SK-N-MC (cell line): ENCODE data around the gene PIERCE2.
"Not testable (repeated sequence)": the region's sequence is repeated elsewhere in the genome, so short reads cannot be mapped to it uniquely, and the experiment has no call there.

ENCODE experiments used
- DNase-seq: peaks from one replicate; pipeline ENCODE4 v3.0.0-alpha.2; 2011; ENCODE audit warnings: low read depth, low spot score
- H3K27ac ChIP-seq: fragments of 200-600 bp; sonication (generic); 2 replicates; pipeline ENCODE4 v1.5.1; 2016; ENCODE audit warnings: mixed run types
- H3K36me3 ChIP-seq: fragments of 200-600 bp; sonication (generic); 2 replicates; pipeline ENCODE4 v1.6.1; 2017; ENCODE audit warnings: antibody characterized with exemption, low read length, mixed read lengths; ENCODE audit not compliant: insufficient read depth
- H3K4me3 ChIP-seq: fragments of 200-600 bp; sonication (generic); 2 replicates; pipeline ENCODE4 v1.5.1; 2016
- H3K9ac ChIP-seq: fragments of 200-600 bp; sonication (generic); 2 replicates; pipeline ENCODE4 v1.8.0; 2017; ENCODE audit warnings: mixed run types, mixed read lengths; ENCODE audit not compliant: insufficient read length
- H3K9me3 ChIP-seq: fragments of 200-600 bp; sonication (generic); 2 replicates; pipeline ENCODE4 v1.6.1; 2017; ENCODE audit warnings: low read depth, mild to moderate bottlenecking, antibody characterized with exemption, low read length, moderate library complexity, mixed read lengths
- EZH2 ChIP-seq: fragments of 200-600 bp; sonication (generic); IDR thresholded peaks from one replicate; pipeline ENCODE4 v1.6.1; 2017; ENCODE audit warnings: antibody characterized with exemption
- FOXP2 ChIP-seq: optimal IDR thresholded peaks from 2 replicates; pipeline ENCODE3; 2011; ENCODE audit warnings: mild to moderate bottlenecking, moderate library complexity; ENCODE audit not compliant: insufficient read depth; ENCODE audit errors: extremely low read length, control extremely low read depth
- POLR2AphosphoS5 ChIP-seq: IDR thresholded peaks from 2 replicates; pipeline ENCODE4 v1.6.1; 2012; ENCODE audit warnings: mild to moderate bottlenecking, low read depth, low read length, borderline replicate concordance

PIERCE2 gene

DNA sequence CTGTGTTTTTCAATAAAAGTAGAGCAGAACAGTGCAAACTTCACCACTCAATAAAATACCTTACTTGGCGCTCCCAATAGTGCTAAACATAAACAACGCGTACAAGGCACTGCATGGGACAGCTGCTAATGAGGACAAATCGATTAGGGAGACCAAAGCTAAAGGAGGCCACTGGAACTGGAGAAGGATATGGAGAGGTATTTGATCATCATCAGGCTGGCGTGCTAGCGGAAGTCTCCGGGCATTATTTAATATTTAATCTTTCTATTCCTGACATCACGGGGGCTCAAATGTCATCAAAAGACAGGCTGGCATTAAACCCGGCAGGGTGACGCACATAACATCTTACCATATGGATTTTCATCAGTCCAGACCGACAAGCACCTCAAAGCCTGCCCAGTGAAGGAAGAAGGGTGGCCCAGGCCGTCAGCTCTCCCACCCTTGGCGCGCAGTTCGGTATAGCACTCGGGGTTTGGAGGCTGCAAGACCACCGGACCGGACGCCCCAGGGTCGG, 740 bp upstream of the PIERCE2 start:
- no peak for TF ChIP-seq POLR2AphosphoS5
- peak overlapping the region; percentile 73 for H3K9ac ChIP-seq
- H3K9me3 ChIP-seq = no peaks in the 10 kb centered on the region
- peak overlapping the region; percentile 96 for H3K4me3 ChIP-seq
- no peaks in the 10 kb centered on the region for H3K36me3 ChIP-seq
- DNase-seq = no peak
- H3K27ac ChIP-seq = no peak overlapping the region

DNA sequence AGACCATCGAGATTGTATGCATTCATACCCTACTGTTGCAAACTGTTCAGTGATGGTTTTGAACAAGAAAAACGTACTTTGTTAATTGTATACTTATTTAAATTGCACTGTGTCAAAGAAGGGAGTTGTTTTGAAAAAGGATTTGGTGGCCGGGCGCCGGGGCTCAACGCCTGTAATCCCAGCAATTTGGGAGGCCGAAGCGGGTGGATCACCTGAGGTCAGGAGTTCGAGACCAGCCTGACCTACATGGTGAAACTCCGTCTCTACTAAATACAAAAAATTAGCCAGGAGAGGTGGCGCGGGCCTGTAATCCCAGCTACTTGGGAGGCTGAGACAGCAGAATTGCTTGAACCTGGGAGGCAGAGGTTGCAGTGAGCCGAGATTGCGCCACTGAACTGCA, 681 bp downstream of the PIERCE2 start:
- H3K9ac ChIP-seq = peak overlapping the region; percentile 68
- not testable (repeated sequence) for H3K27ac ChIP-seq, DNase-seq, H3K36me3 ChIP-seq, H3K9me3 ChIP-seq
- H3K4me3 ChIP-seq = peak overlapping the region; percentile 96

DNA sequence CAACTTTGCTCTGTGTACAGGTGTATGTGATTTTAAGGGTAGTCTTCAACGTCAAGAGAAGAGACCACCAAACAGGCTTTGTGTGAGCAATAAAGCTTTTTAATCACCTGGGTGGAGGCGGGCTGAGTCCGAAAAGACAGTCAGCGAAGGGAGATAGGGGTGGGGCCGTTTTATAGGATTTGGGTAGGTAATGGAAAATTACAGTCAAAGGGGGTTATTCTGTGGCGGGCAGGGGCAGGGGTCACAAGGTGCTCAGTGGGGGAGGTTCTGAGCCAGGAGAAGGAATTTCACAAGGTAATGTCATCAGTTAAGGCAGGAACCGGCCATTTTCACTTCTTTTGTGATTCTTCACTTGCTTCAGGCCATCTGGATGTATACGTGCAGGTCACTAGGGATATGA, 9.4 kb downstream of the PIERCE2 start:
- not testable (repeated sequence) for H3K27ac ChIP-seq, DNase-seq, H3K4me3 ChIP-seq, H3K36me3 ChIP-seq, H3K9ac ChIP-seq, H3K9me3 ChIP-seq

DNA sequence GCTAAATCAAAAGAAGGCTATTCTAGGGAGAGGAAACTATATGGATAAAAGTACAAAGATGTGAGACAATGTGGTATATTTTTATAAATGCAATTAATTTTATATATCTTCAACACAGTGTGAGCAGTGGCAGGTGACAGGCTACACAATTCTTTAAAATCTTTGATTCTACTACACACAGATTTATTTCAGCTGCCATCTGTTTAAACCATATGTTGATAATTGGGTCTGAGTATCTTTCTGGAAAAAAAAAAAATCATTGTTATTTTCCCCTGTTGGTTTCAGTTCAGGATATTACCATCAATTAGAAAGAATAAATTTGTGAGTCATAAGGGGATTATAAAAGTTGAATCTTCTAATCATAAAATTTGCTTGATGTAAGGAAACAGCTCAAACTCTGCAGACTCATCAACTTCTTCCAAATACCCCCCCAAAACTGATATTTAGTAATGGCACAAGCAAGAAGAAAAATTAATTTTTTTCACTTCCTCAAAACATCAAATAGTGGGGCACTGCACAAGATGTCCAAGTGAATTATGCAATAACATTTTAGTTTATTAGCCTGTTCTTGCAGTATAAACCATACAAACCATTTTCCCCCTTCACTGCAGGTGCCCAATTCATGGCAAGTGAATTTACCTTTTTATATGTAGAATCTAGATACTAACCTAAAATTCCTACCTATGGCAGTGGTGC, 12.0 kb downstream of the PIERCE2 start:
- no peak for DNase-seq
- Histone ChIP-seq H3K9ac (no peak overlapping the region), H3K4me3 (no peak overlapping the region), H3K36me3 (no peaks in the 10 kb centered on the region), H3K27ac (no peak overlapping the region), H3K9me3 (no peaks in the 10 kb centered on the region)
- TF ChIP-seq EZH2 = no peak
- TF ChIP-seq POLR2AphosphoS5 = no peak
- TF ChIP-seq FOXP2 = no peak

DNA sequence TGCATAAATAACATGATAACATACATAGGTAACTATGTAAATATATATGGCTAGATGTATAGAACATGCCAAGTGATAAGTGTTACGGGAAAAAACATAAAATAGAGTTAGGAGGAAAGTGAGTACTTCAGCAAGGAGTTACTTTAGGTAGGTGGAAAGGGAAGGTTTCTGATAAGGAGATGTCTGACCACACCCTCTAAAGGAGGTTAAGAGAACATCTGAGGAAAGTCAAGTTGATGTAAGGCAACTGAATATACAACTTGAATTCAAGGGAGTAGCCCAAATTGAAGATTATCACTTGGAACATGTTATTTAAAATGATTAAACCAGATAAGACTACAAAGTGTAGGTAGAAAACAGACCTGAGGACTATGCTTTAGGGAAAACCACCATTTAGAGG, 13.8 kb downstream of the PIERCE2 start:
- no peak for DNase-seq
- no peaks in the 10 kb centered on the region for H3K36me3 ChIP-seq
- no peak overlapping the region for H3K9ac ChIP-seq
- no peaks in the 10 kb centered on the region for H3K9me3 ChIP-seq
- TF ChIP-seq EZH2 (no peak), FOXP2 (no peak), POLR2AphosphoS5 (no peak)
- H3K4me3 ChIP-seq = no peak overlapping the region
- H3K27ac ChIP-seq = no peak overlapping the region

DNA sequence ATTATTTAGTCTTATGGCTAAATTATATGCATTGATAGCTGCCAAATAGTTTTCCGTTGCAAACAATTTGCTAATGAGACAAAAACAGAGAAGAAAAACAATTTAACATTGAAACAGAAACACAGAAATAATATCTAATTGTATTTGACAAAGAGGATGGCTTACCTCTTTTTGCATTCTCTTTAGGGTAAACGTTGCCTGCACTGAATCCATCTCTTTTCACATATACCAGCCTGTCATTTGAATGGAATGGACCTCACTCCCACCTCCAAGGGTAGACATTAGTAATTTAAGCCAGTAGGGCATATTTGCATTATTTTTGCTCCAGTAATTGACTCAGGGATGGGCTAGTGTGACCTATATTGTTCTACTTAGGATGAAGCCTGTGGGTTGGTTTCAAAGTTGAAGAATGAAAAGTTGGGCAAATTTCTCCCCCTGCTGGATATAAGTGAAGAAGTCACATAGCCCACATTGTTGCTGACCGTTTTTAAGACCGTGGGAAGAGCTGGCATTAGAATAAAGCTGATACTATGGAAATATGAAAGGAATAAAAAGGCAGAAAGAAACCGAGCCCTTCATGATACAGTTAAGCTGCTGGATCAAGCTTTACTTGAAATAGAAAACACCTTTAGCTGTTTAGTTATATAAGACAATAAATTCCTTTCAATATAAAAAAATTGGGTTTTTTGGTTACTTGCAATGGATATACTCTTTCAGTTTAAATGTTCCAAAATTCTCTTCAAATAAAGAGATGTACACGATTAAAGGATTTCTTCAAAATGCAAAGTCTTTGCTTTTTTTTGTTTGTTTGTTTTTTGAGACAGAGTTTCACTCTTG, 26.9 kb downstream of the PIERCE2 start:
- H3K9ac ChIP-seq = no peak overlapping the region
- H3K9me3 ChIP-seq = no peaks in the 10 kb centered on the region

DNA sequence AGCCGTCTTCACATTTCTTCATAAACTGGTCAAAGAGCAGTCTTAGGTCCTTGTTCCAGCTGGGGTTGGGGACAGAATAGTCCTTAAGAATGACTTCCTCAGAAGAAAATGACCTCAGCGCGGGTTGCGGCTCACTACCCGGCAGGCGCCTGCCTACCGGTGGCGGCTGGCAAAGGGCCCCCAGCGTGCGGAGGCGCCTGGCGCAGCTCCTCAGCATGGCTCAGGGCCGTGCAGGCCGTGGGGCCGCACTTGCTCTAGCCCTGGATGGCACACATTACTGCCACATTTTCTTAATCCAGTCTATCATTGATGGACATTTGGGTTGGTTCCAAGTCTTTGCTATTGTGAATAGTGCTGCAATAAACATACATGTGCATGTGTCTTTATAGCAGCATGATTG, 34.8 kb downstream of the PIERCE2 start:
- H3K9ac ChIP-seq, DNase-seq, H3K4me3 ChIP-seq, H3K27ac ChIP-seq, H3K36me3 ChIP-seq, H3K9me3 ChIP-seq: not testable (repeated sequence)

More for the DNA sequence above, 26.9 kb downstream of the PIERCE2 start:
- no peaks in the 10 kb centered on the region for H3K36me3 ChIP-seq
- TF ChIP-seq EZH2 (no peak), POLR2AphosphoS5 (no peak), FOXP2 (no peak)
- no peak overlapping the region for H3K27ac ChIP-seq
- peak; percentile 24 for DNase-seq
- H3K4me3 ChIP-seq = no peak overlapping the region

DNA sequence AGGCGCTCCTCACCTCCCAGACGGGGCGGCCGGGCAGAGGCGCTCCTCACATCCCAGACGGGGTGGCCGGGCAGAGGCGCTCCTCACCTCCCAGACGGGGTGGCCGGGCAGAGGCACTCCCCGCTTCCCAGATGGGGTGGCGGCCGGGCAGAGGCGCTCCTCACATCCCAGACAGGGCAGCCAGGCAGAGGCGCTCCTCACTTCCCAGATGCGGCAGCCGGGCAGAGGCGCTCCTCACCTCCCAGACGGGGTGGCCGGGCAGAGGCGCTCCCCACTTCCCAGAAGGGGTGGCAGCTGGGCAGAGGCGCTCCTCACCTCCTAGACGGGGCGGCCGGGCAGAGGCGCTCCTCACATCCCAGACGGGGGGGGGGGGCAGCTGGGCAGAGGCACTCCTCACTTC, 37.6 kb downstream of the PIERCE2 start:
- H3K4me3 ChIP-seq, H3K27ac ChIP-seq, H3K36me3 ChIP-seq, DNase-seq, H3K9ac ChIP-seq, H3K9me3 ChIP-seq: not testable (repeated sequence)

DNA sequence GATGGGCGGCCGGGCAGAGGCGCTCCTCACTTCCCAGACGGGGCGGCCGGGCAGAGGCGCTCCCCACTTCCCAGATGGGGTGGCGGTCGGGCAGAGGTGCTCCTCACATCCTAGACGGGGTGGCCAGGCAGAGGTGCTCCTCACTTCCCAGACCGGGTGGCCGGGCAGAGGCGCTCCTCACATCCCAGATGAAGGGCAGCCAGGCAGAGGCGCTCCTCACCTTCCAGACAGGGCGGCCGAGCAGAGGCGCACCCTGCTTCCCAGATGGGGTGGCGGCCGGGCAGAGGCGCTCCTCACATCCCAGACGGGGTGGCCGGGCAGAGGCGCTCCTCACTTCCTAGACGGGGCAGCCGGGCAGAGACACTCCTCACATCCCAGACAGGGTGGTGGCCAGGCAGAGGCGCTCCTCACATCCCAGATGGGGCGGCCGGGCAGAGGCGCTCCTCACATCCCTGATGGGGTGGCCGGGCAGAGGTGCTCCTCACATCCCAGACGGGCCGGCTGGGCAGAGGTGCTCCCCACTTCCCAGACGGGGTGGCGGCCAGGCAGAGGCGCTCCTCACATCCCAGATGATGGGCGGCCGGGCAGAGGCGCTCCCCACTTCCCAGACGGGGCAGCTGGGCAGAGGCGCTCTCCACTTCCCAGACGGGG, 38.2 kb downstream of the PIERCE2 start:
- H3K36me3 ChIP-seq, H3K4me3 ChIP-seq, H3K9ac ChIP-seq, H3K9me3 ChIP-seq, H3K27ac ChIP-seq, DNase-seq: not testable (repeated sequence)

DNA sequence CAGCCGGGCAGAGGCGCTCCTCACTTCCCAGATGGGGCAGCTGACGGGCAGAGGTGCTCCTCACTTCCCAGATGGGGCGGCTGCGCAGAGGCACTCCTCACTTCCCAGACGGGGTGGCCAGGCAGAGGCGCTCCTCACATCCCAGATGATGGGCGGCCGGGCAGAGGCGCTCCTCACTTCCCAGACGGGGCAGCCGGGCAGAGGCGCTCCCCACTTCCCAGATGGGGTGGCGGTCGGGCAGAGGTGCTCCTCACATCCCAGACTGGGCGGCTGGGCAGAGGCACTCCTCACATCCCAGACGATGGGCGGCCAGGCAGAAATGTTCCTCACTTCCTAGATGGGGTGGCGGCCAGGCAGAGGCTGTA, 38.7 kb downstream of the PIERCE2 start:
- not testable (repeated sequence) for H3K4me3 ChIP-seq, H3K27ac ChIP-seq, H3K9me3 ChIP-seq, H3K9ac ChIP-seq, H3K36me3 ChIP-seq, DNase-seq
